Chondrocyte (in vitro differentiated cells): Measurements from ENCODE around the gene CTSL. TPM values are rescaled to one million over a fixed set of nuclear protein-coding genes. Genes with fewer than 3 reads are reported as not detected.

Experiments used
- DNase-seq: peaks from one replicate; pipeline ENCODE4 v3.0.0; 2021; ENCODE audit warnings: mixed read lengths, low spot score
- H3K27ac Mint-ChIP-seq: one replicate; pipeline ENCODE4 v1.8.0; 2021; ENCODE audit warnings: mild to moderate bottlenecking, moderate library complexity, mixed read lengths; ENCODE audit not compliant: unreplicated experiment
- H3K27me3 Mint-ChIP-seq: 2 replicates; pipeline ENCODE4 v1.8.0; 2021; ENCODE audit warnings: low read depth, mixed read lengths
- H3K36me3 Mint-ChIP-seq: 2 replicates; pipeline ENCODE4 v1.8.0; 2021; ENCODE audit warnings: low read depth, mixed read lengths
- H3K4me1 Mint-ChIP-seq: 2 replicates; pipeline ENCODE4 v1.8.0; 2021; ENCODE audit warnings: low read depth, mild to moderate bottlenecking, mixed read lengths
- H3K4me3 Mint-ChIP-seq: one replicate; pipeline ENCODE4 v1.8.0; 2021; ENCODE audit warnings: mild to moderate bottlenecking, moderate library complexity, mixed read lengths; ENCODE audit not compliant: unreplicated experiment
- H3K9me3 Mint-ChIP-seq: 2 replicates; pipeline ENCODE4 v1.8.0; 2021; ENCODE audit warnings: low read depth, mixed read lengths
- CTCF ChIP-seq: fragments of 200-600 bp; sonication (generic); IDR thresholded peaks from 2 replicates; pipeline ENCODE4 v1.5.0; 2021; ENCODE audit warnings: antibody characterized with exemption, mild to moderate bottlenecking, moderate library complexity
- total RNA-seq: library from RNA; stranded (reverse); gene quantifications from 3 replicates; pipeline ENCODE4 v1.2.1, GENCODE V29; 2021

CTSL gene
- total RNA-seq, 1 donor from 2014 or later: 77.7 TPM

- Mint-ChIP-seq H3K4me1 (peaks cover 2% of the 10 kb centered on the region), H3K27me3 (no peaks in the 10 kb centered on the region), H3K27ac (no peak overlapping the region), H3K9me3 (peaks cover 4% of the 10 kb centered on the region), H3K36me3 (peaks cover 19% of the 10 kb centered on the region), H3K4me3 (no peak overlapping the region)
- DNase-seq: no peak
- no peak for TF ChIP-seq CTCF
These were observed 7.5 kb downstream of the CTSL start for GRCh38 chr9:87733273-87734052.

- Mint-ChIP-seq H3K27ac (no peak overlapping the region), H3K36me3 (peaks cover 16% of the 10 kb centered on the region), H3K4me3 (no peak overlapping the region), H3K4me1 (no peaks in the 10 kb centered on the region), H3K27me3 (no peaks in the 10 kb centered on the region), H3K9me3 (peaks cover 4% of the 10 kb centered on the region)
- DNase-seq: no peak
- TF ChIP-seq CTCF: no peak
These were observed 8.2 kb downstream of the CTSL start for GRCh38 chr9:87734106-87734505.

DNA sequence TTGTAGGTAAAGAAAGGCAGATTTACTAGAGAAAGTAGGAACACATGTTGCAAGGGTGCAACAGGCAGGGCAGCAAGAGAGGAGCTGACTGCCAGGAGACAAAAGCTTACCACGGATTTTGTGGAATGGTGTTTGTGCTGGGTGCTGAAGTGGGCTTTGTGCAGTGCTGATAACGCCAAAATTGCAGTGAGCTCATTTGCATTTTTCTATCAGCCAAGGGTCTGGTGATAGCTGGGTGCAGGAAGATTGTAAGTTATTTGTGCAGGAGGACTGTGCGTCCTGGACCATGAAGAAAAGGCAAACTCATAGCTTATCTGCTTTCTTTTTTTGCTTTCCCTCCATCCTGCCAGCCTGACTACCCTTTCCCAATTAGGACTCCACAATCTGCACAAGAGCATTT is 13.6 kb downstream of the CTSL start:
- H3K36me3 Mint-ChIP-seq: no peaks in the 10 kb centered on the region

GRCh38 chr9:87740209-87740608 is 14.3 kb downstream of the CTSL start:
- H3K27ac Mint-ChIP-seq: no peak overlapping the region
- H3K9me3 Mint-ChIP-seq: peaks cover 13% of the 10 kb centered on the region
- H3K36me3 Mint-ChIP-seq: no peaks in the 10 kb centered on the region
- DNase-seq: no peak
- H3K27me3 Mint-ChIP-seq: peaks cover 14% of the 10 kb centered on the region
- no peak for TF ChIP-seq CTCF
- H3K4me1 Mint-ChIP-seq: no peaks in the 10 kb centered on the region
- H3K4me3 Mint-ChIP-seq: no peak overlapping the region

More for the DNA sequence above, 13.6 kb downstream of the CTSL start:
- H3K4me3 Mint-ChIP-seq: no peak overlapping the region
- DNase-seq: no peak
- peaks cover 14% of the 10 kb centered on the region for H3K27me3 Mint-ChIP-seq
- no peak for TF ChIP-seq CTCF
- no peaks in the 10 kb centered on the region for H3K4me1 Mint-ChIP-seq
- H3K27ac Mint-ChIP-seq: no peak overlapping the region
- peaks cover 13% of the 10 kb centered on the region for H3K9me3 Mint-ChIP-seq

- Mint-ChIP-seq H3K36me3 (no peaks in the 10 kb centered on the region), H3K27ac (no peak overlapping the region), H3K4me3 (no peak overlapping the region), H3K27me3 (peaks cover 16% of the 10 kb centered on the region), H3K4me1 (no peaks in the 10 kb centered on the region), H3K9me3 (peaks cover 9% of the 10 kb centered on the region)
- no peak for TF ChIP-seq CTCF
- DNase-seq: no peak
These were observed 15.4 kb downstream of the CTSL start for GRCh38 chr9:87741326-87741725.
